ENCODE results near the gene SPOCK1.

The SPOCK1 gene

DNA sequence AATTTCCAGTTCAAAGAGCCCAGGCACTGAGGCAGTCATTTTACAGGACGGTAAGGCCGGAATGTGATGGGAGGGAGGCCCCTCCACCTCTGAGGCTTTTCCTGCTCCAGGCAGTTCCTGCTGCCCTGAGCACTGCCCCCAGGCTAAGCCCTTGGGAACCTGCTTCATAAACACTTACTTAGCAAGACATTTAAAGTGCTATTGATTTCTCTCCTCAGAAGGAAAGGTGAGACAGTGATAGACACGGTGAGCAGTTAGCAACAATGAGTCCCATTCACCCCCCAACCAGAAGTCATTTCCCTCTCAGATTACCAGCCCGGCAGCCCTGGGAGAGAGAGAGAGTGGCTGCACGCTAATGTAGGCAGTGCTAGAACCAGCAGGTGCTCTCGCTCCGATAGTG, 462.5 kb downstream of the SPOCK1 start:
- no peaks in the 10 kb centered on the region for H3K4me1 ChIP-seq (ENCODE audit: control insufficient read depth in 1 of 2, insufficient read depth in 1 of 2, low read depth in 1 of 2, low read length in 1 of 2)
- TF ChIP-seq, protein P1, sequence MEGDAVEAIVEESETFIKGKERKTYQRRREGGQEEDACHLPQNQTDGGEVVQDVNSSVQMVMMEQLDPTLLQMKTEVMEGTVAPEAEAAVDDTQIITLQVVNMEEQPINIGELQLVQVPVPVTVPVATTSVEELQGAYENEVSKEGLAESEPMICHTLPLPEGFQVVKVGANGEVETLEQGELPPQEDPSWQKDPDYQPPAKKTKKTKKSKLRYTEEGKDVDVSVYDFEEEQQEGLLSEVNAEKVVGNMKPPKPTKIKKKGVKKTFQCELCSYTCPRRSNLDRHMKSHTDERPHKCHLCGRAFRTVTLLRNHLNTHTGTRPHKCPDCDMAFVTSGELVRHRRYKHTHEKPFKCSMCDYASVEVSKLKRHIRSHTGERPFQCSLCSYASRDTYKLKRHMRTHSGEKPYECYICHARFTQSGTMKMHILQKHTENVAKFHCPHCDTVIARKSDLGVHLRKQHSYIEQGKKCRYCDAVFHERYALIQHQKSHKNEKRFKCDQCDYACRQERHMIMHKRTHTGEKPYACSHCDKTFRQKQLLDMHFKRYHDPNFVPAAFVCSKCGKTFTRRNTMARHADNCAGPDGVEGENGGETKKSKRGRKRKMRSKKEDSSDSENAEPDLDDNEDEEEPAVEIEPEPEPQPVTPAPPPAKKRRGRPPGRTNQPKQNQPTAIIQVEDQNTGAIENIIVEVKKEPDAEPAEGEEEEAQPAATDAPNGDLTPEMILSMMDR (IDR thresholded peaks at IDR 0.05) = no peak
- no peaks in the 10 kb centered on the region for H3K9me3 ChIP-seq
- H3K27ac ChIP-seq = no peak overlapping the region
- H3K36me3 ChIP-seq = no peaks in the 10 kb centered on the region
- H3K27me3 ChIP-seq = no peaks in the 10 kb centered on the region
- H3K4me3 ChIP-seq (ENCODE audit: low read depth in 1 of 2, low read length in 1 of 2) = no peak overlapping the region

DNA sequence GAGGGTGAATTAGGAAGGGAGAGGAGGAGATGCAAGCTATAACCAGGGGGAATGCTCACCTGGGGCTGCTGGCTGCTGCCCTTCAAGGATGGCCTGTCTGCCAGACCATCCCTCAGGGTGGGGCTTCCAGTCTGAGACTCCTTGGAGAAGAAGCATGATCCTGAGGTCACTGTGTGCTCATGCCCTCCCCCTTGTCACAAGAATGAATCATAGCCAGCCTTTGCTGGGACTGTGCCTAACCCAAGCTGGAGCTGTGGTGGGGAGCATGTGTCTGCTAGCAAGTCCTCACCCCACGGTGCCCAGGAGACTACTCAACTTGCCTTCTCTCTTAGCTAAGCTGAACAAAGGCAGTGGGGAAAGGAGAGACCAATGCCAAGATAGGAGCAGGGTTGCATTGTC, 463.6 kb downstream of the SPOCK1 start:
- H3K27me3 ChIP-seq = no peaks in the 10 kb centered on the region
- H3K4me1 ChIP-seq (ENCODE audit: control insufficient read depth in 1 of 2, insufficient read depth in 1 of 2, low read depth in 1 of 2, low read length in 1 of 2) = no peaks in the 10 kb centered on the region
- no peaks in the 10 kb centered on the region for H3K36me3 ChIP-seq
- TF ChIP-seq, protein P1 (IDR thresholded peaks at IDR 0.05) = no peak
- no peak overlapping the region for H3K27ac ChIP-seq
- no peaks in the 10 kb centered on the region for H3K9me3 ChIP-seq
- no peak overlapping the region for H3K4me3 ChIP-seq (ENCODE audit: low read depth in 1 of 2, low read length in 1 of 2)

DNA sequence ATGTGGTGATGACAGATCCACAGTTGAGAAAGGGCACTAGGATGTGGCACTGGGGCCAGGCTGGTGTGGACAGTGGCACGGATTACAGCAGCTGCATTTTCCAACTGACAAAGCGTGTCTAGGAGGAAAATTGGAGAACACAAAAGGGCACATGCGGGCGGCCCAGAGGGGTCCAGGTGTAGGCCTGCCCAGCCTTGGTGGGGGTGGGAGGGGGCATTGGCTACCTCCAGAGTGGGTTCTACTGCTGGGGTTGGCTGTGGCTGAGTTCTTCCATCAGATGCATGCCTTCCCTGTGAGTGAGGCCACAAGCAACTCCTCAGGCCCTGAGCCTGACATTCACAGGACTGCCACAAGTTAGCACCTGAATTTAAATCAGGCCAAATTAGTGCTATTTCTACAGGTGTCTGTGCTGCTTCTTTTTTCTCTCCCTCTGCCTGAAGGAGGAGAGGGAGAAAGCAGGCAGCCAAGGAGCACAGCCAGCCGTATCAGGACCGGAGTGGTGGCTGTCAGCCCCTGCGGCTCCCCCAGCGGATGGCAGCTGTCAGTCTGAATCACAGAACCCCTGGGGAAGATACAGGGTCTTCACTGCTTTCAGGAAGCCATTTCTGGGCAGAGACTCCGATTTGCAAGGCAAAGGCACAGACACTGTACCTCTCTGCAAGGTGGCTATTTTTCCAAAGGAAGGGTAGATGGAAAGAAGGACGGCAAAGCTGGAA, 464.2 kb downstream of the SPOCK1 start:
- H3K36me3 ChIP-seq = no peaks in the 10 kb centered on the region
- H3K27ac ChIP-seq = no peak overlapping the region
- no peaks in the 10 kb centered on the region for H3K27me3 ChIP-seq
- TF ChIP-seq, protein P1 (IDR thresholded peaks at IDR 0.05) = no peak
- H3K4me1 ChIP-seq (ENCODE audit: control insufficient read depth in 1 of 2, insufficient read depth in 1 of 2, low read depth in 1 of 2, low read length in 1 of 2) = no peaks in the 10 kb centered on the region
- H3K4me3 ChIP-seq (ENCODE audit: low read depth in 1 of 2, low read length in 1 of 2) = no peak overlapping the region
- no peaks in the 10 kb centered on the region for H3K9me3 ChIP-seq

GRCh38 chr5:137034213-137034612, 464.9 kb downstream of the SPOCK1 start:
- Histone ChIP-seq H3K36me3 (no peaks in the 10 kb centered on the region), H3K4me1 (ENCODE audit: control insufficient read depth in 1 of 2, insufficient read depth in 1 of 2, low read depth in 1 of 2, low read length in 1 of 2) (no peaks in the 10 kb centered on the region), H3K9me3 (no peaks in the 10 kb centered on the region), H3K4me3 (ENCODE audit: low read depth in 1 of 2, low read length in 1 of 2) (no peak overlapping the region), H3K27me3 (no peaks in the 10 kb centered on the region), H3K27ac (no peak overlapping the region)
- TF ChIP-seq, protein P1 (IDR thresholded peaks at IDR 0.05) = no peak

DNA sequence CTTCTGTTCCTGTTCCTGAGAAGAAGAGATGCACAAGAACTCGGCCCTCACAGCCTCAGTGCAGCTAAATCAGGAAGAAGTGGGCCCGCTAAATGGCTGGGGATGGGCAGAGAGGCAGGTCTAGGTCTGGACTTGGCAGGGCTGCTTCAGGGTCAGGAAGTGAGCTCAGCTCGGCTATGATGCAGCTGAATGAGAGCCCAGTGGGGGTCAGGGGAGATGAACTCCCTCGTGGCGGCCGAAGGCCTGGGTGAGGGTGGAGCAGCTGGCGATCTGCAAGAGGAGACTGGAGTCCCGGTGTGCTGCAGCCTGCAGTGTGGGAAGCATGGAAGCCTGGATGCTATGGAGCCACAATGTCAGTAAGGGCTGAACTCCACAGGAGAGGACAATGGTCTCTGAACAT, 466.2 kb downstream of the SPOCK1 start:
- Histone ChIP-seq H3K4me1 (ENCODE audit: control insufficient read depth in 1 of 2, insufficient read depth in 1 of 2, low read depth in 1 of 2, low read length in 1 of 2) (no peaks in the 10 kb centered on the region), H3K4me3 (ENCODE audit: low read depth in 1 of 2, low read length in 1 of 2) (no peak overlapping the region), H3K27ac (no peak overlapping the region), H3K27me3 (no peaks in the 10 kb centered on the region), H3K9me3 (no peaks in the 10 kb centered on the region), H3K36me3 (no peaks in the 10 kb centered on the region)
- TF ChIP-seq, protein P1 (IDR thresholded peaks at IDR 0.05) = no peak
